OCI-LY3 (cell line): ENCODE results near the gene GRIK4.

Experiments used
- H2AFZ ChIP-seq: fragments of 200-600, 300-600 bp; shearing (Covaris generic); 2 replicates; pipeline ENCODE4 v1.6.0; 2014; ENCODE audit warnings: antibody characterized with exemption, low read depth, low read length
- H3K27ac ChIP-seq: fragments of 200-600, 300-600 bp; sonication (generic); 2 replicates; pipeline ENCODE4 v1.5.1; 2014; ENCODE audit warnings: mild to moderate bottlenecking, low read length, moderate library complexity, mixed read lengths
- H3K27me3 ChIP-seq: fragments of 200-600, 300-600 bp; sonication (generic); 2 replicates; pipeline ENCODE4 v1.6.1; 2014; ENCODE audit warnings: low read depth, low read length, mixed read lengths
- H3K36me3 ChIP-seq: fragments of 200-600, 300-600 bp; sonication (generic); replicated peaks from 2 replicates; pipeline ENCODE3; 2014; ENCODE audit warnings: low read depth, low read length, mixed read lengths
- H3K4me1 ChIP-seq: fragments of 300-600, 200-600 bp; sonication (generic); 2 replicates; pipeline ENCODE4 v1.6.1; 2014; ENCODE audit warnings: low read length, mixed read lengths
- H3K4me2 ChIP-seq: fragments of 200-600, 300-600 bp; sonication (generic); 2 replicates; pipeline ENCODE4 v1.6.1; 2014; ENCODE audit warnings: low read length, mixed read lengths
- H3K4me3 ChIP-seq: fragments of 300-600, 200-600 bp; sonication (generic); 2 replicates; pipeline ENCODE4 v1.5.1; 2014; ENCODE audit warnings: antibody characterized with exemption, mild to moderate bottlenecking, low read length, moderate library complexity
- H3K79me2 ChIP-seq: fragments of 300-600, 200-600 bp; shearing (Covaris generic); 2 replicates; pipeline ENCODE4 v1.6.1; 2014; ENCODE audit warnings: mild to moderate bottlenecking, low read length, mixed read lengths
- H3K9ac ChIP-seq: fragments of 300-600, 200-600 bp; shearing (Covaris generic); 2 replicates; pipeline ENCODE4 v1.6.0; 2014; ENCODE audit warnings: mild to moderate bottlenecking, low read length, moderate library complexity
- H3K9me3 ChIP-seq: fragments of 200-600, 300-600 bp; shearing (Covaris generic); 2 replicates; pipeline ENCODE4 v1.6.1; 2014; ENCODE audit warnings: low read length, mixed read lengths; ENCODE audit not compliant: insufficient read depth
- H4K20me1 ChIP-seq: fragments of 200-600, 300-600 bp; sonication (generic); 2 replicates; pipeline ENCODE4 v1.6.1; 2016; ENCODE audit warnings: low read length, mixed read lengths; ENCODE audit not compliant: insufficient read depth
- EZH2phosphoT487 ChIP-seq: fragments of 200-600 bp; shearing (Covaris generic); IDR thresholded peaks from 2 replicates; pipeline ENCODE4 v1.6.1; 2018; ENCODE audit warnings: antibody characterized with exemption, mixed run types, low read depth
- TF ChIP-seq, protein P1 (sequence below): fragments of 200-600, 300-600 bp; sonication (generic); IDR thresholded peaks from 2 replicates; pipeline ENCODE4 v1.5.1; 2014; ENCODE audit warnings: antibody characterized with exemption, low read length, low read depth

The GRIK4 gene

DNA sequence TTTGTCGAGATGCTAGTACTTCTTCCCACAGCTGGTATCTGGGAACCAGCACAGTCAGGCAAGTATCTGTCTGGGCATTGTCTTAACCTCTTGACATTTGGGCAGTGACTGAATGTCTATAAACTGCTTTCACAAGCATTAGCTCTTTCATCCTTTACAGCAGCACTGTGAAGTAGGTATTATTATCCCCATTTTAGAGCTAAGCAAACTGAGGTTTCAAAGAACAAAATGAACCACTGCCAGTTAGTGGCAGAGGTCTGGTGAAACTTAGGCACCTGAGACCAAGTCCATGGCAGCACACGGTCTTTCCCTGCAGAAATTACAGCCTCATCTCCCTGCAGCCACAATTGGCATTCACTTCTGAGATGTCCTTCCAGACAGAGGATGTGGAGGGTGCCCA, 401.4 kb downstream of the GRIK4 start:
- no peak overlapping the region for H2AFZ ChIP-seq
- peaks cover 51% of the 10 kb centered on the region for H3K27me3 ChIP-seq
- no peaks in the 10 kb centered on the region for H3K79me2 ChIP-seq
- H3K27ac ChIP-seq, result no peak overlapping the region
- H4K20me1 ChIP-seq, result no peaks in the 10 kb centered on the region
- no peak overlapping the region for H3K9ac ChIP-seq
- no peak overlapping the region for H3K4me3 ChIP-seq
- H3K4me2 ChIP-seq, result no peak overlapping the region
- TF ChIP-seq EZH2phosphoT487, result no peak
- TF ChIP-seq, protein P1, sequence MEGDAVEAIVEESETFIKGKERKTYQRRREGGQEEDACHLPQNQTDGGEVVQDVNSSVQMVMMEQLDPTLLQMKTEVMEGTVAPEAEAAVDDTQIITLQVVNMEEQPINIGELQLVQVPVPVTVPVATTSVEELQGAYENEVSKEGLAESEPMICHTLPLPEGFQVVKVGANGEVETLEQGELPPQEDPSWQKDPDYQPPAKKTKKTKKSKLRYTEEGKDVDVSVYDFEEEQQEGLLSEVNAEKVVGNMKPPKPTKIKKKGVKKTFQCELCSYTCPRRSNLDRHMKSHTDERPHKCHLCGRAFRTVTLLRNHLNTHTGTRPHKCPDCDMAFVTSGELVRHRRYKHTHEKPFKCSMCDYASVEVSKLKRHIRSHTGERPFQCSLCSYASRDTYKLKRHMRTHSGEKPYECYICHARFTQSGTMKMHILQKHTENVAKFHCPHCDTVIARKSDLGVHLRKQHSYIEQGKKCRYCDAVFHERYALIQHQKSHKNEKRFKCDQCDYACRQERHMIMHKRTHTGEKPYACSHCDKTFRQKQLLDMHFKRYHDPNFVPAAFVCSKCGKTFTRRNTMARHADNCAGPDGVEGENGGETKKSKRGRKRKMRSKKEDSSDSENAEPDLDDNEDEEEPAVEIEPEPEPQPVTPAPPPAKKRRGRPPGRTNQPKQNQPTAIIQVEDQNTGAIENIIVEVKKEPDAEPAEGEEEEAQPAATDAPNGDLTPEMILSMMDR, result no peak
- H3K4me1 ChIP-seq, result no peaks in the 10 kb centered on the region
- no peaks in the 10 kb centered on the region for H3K9me3 ChIP-seq
- H3K36me3 ChIP-seq, result no peaks in the 10 kb centered on the region

DNA sequence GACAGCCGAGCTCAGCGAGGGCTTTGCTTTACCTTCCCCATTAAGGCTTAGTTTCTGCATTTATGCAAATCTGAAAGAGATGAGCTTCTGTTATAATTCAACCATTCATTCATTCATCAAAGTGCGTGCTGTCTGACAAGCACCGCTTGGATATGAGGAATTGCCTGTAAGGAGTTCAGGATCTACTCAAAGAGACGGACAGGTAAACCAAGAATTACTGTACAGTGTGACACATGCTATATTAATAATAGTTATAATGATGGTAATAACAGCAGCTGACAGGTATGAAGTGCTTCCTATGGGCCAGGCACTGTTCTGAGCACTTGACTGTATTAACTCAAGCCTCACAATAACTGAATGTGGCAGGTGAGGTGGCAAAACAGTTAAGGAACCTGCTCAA, 402.5 kb downstream of the GRIK4 start:
- Histone ChIP-seq H3K27me3 (peaks cover 58% of the 10 kb centered on the region), H3K9me3 (no peaks in the 10 kb centered on the region), H3K4me2 (no peak overlapping the region), H3K36me3 (no peaks in the 10 kb centered on the region), H3K9ac (no peak overlapping the region), H3K27ac (no peak overlapping the region), H2AFZ (no peak overlapping the region), H3K4me3 (no peak overlapping the region), H3K4me1 (no peaks in the 10 kb centered on the region), H4K20me1 (no peaks in the 10 kb centered on the region), H3K79me2 (no peaks in the 10 kb centered on the region)
- TF ChIP-seq EZH2phosphoT487, result no peak
- TF ChIP-seq, protein P1, result no peak

DNA sequence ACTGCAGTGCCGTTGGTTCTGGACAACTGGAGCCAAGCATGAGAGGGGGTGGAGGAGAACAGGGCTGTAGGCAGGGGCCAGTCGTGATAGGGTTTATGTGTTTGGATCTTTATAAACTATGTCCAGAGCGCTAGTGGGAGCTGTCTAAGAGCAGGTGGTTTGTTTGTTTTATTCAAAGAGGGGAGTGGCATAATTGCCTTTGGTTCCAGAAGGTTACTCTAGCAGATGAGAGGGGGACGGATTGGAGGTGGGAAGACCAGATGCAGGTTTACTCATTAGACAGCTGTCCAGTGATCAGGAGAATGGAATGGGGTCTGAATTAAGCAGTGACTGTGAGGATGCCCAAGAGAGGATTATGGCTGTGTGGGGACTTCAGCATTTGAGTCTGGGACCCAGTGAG, 403.1 kb downstream of the GRIK4 start:
- H3K27ac ChIP-seq, result no peak overlapping the region

DNA sequence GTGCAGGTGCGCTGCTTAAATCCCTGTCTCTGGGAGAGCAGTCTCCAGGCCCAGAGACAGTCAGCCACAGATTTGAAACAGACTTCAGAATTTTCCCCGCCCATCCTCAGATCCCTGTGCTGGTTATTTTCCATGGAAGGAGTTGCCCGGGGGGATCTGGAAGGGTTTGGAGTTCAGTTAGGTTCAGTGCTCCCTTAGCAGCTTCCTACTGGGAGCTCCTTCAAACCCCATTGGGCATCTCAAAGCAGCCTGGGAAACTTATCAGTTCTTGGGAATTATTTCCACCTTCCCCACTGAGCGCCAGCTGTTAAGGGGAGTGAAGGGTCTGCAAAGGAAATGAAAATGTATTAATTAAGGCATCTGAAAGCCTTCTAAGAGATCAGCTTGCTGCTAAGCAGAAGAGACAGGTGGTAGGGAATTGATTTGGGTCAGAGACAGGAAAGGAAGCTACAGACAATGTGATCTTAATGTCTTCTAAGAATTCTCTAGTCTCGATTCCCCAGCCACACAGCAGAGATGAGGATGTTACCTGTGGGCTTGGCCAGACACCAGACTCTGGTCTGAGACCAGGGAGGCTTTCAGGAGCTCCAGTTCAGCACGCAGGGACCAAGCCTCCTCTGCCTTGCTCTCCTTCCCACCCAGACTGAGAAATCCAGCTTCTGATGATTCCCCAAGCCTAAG, 406.2 kb downstream of the GRIK4 start:
- H3K36me3 ChIP-seq, result no peaks in the 10 kb centered on the region
- H3K9me3 ChIP-seq, result no peaks in the 10 kb centered on the region
- no peak overlapping the region for H2AFZ ChIP-seq
- no peak overlapping the region for H3K27ac ChIP-seq
- H4K20me1 ChIP-seq, result no peaks in the 10 kb centered on the region
- peaks cover 51% of the 10 kb centered on the region for H3K27me3 ChIP-seq
- H3K4me2 ChIP-seq, result no peak overlapping the region
- no peak overlapping the region for H3K4me3 ChIP-seq
- no peak overlapping the region for H3K9ac ChIP-seq
- H3K79me2 ChIP-seq, result no peaks in the 10 kb centered on the region
- TF ChIP-seq, protein P1, result no peak
- TF ChIP-seq EZH2phosphoT487, result no peak
- H3K4me1 ChIP-seq, result no peaks in the 10 kb centered on the region

More for the DNA sequence above, 403.1 kb downstream of the GRIK4 start:
- H2AFZ ChIP-seq, result no peak overlapping the region
- H3K9me3 ChIP-seq, result no peaks in the 10 kb centered on the region
- no peaks in the 10 kb centered on the region for H4K20me1 ChIP-seq
- H3K36me3 ChIP-seq, result no peaks in the 10 kb centered on the region
- H3K4me1 ChIP-seq, result no peaks in the 10 kb centered on the region
- TF ChIP-seq, protein P1, result no peak
- no peak for TF ChIP-seq EZH2phosphoT487
- H3K4me3 ChIP-seq, result no peak overlapping the region
- H3K4me2 ChIP-seq, result no peak overlapping the region
- no peak overlapping the region for H3K9ac ChIP-seq
- H3K27me3 ChIP-seq, result peaks cover 58% of the 10 kb centered on the region
- H3K79me2 ChIP-seq, result no peaks in the 10 kb centered on the region
